K562 (cell line): Measurements from ENCODE around the gene ATXN10. TPM values are rescaled to one million over a fixed set of nuclear protein-coding genes. Genes with fewer than 3 reads are reported as not detected.
"Not testable (repeated sequence)": the region's sequence is repeated elsewhere in the genome, so short reads cannot be mapped to it uniquely, and the experiment has no call there.

Experiments used
- ATAC-seq: fragments of 200-7000 bp; cut with Tn5 transposase; 3 replicates; pipeline ENCODE4 v1.9.1; 2020; ENCODE audit warnings: moderate library complexity
- BruUV-seq: library from RNA; stranded (reverse); fragments of 400-500 nt; replicated peaks from 2 replicates; lab custom pipeline; 2021; lab: Mats Ljungman, UMichigan
- CTCF ChIA-PET: fragments of 300-600 bp; formaldehyde crosslinking; extraction: SDS; loops from one replicate; lab custom pipeline; 2021; ENCODE audit warnings: low intra/inter-chr PET ratio; lab: Yijun Ruan, JAX
- POLR2A ChIA-PET: fragments of 300-600, 350-650 bp; sonication (Branson Sonifier 250); formaldehyde crosslinking; extraction: SDS; loops from one replicate; lab custom pipeline; 2021; ENCODE audit warnings: antibody characterized with exemption, inconsistent platforms; lab: Yijun Ruan, JAX
- DNase-seq, 4 experiments: peaks; one replicate each; pipeline versions ENCODE4 v3.0.0 to v3.0.0-alpha.2; 2011 to 2018; ENCODE audit warnings: low spot score in 3 of 4, mixed read lengths in 3 of 4; ENCODE audit errors: extremely low read depth in 1 of 4
- FAIRE-seq: peaks from 2 replicates; lab custom pipeline; 2011; peaks lifted over from hg19 to GRCh38; lab: Jason Lieb, UNC
- H2AFZ ChIP-seq: 2 replicates; pipeline ENCODE4 v1.6.0; 2011; ENCODE audit warnings: low read depth, low read length, control low read depth, inconsistent platforms
- H3K27ac ChIP-seq: fragments of 200-600 bp; 3 replicates; pipeline ENCODE4 v1.8.0; 2011; ENCODE audit warnings: low read depth, mild to moderate bottlenecking, control low read depth, inconsistent platforms, low read length, moderate library complexity, mixed read lengths; ENCODE audit errors: extremely low read depth
- H3K27me3 ChIP-seq, 2 experiments: fragments of 300-600 bp in 1 of 2; 2 replicates in 1 of 2; 3 replicates in 1 of 2; pipeline versions ENCODE4 v1.6.0 to v1.8.0; 2011; ENCODE audit warnings: inconsistent platforms in 2 of 2, low read length in 2 of 2, mild to moderate bottlenecking in 1 of 2, mixed read lengths in 1 of 2, moderate library complexity in 1 of 2; ENCODE audit not compliant: control insufficient read depth in 2 of 2, insufficient read depth in 2 of 2
- H3K36me3 ChIP-seq: fragments of 300-600 bp; 3 replicates; pipeline ENCODE4 v1.8.0; 2011; ENCODE audit warnings: mild to moderate bottlenecking, low read length, inconsistent platforms; ENCODE audit not compliant: control insufficient read depth, insufficient read depth
- H3K4me1 ChIP-seq, 2 experiments: fragments of 200-600 bp in 1 of 2; replicated peaks in 1 of 2; 2 replicates in 1 of 2; 3 replicates in 1 of 2; pipeline versions ENCODE4 v1.5.1 to v1.8.0; 2011; ENCODE audit warnings: inconsistent platforms in 2 of 2, low read length in 2 of 2, mild to moderate bottlenecking in 1 of 2, mixed read lengths in 1 of 2, moderate library complexity in 1 of 2; ENCODE audit not compliant: control insufficient read depth in 2 of 2, insufficient read depth in 2 of 2
- H3K4me2 ChIP-seq: 2 replicates; pipeline ENCODE4 v1.6.1; 2011; ENCODE audit warnings: low read length, control low read depth, inconsistent platforms, mixed read lengths; ENCODE audit not compliant: insufficient read depth
- H3K4me3 ChIP-seq: fragments of 200-600 bp; sonication (generic), shearing (Covaris generic); 2 replicates; pipeline ENCODE4 v1.5.1; 2016; ENCODE audit warnings: control low read depth, inconsistent platforms
- H3K79me2 ChIP-seq: fragments of 200-600 bp; 3 replicates; pipeline ENCODE4 v1.8.0; 2011; ENCODE audit warnings: low read length, inconsistent platforms; ENCODE audit not compliant: control insufficient read depth, insufficient read depth
- H3K9ac ChIP-seq, 2 experiments: 2 replicates each; pipeline versions ENCODE4 v1.6.0 to v1.6.1; 2011; ENCODE audit warnings: low read depth in 2 of 2, low read length in 2 of 2, control low read depth in 1 of 2, inconsistent platforms in 1 of 2, mild to moderate bottlenecking in 1 of 2, mixed read lengths in 1 of 2; ENCODE audit not compliant: insufficient read depth in 1 of 2
- H3K9me1 ChIP-seq: one replicate; pipeline ENCODE4 v1.6.0; 2011; ENCODE audit warnings: inconsistent platforms, mild to moderate bottlenecking, low read length, moderate library complexity; ENCODE audit not compliant: control insufficient read depth, insufficient read depth
- H3K9me3 ChIP-seq: replicated peaks from 2 replicates; pipeline ENCODE4 v1.5.1; 2011; ENCODE audit warnings: low read depth, low read length, inconsistent platforms; ENCODE audit not compliant: control insufficient read depth, insufficient read depth
- H4K20me1 ChIP-seq: replicated peaks from 2 replicates; pipeline ENCODE4 v1.6.1; 2011; ENCODE audit warnings: low read length, inconsistent platforms, mixed read lengths; ENCODE audit not compliant: control insufficient read depth, insufficient read depth
- CBX3 ChIP-seq, 2 experiments: IDR thresholded peaks; 1 replicate in 1 of 2; 2 replicates in 1 of 2; pipeline ENCODE4 v1.6.1; 2012; ENCODE audit warnings: inconsistent platforms in 2 of 2, low read length in 2 of 2, borderline replicate concordance in 1 of 2, control low read depth in 1 of 2
- CBX5 ChIP-seq: IDR thresholded peaks from 2 replicates; pipeline ENCODE4 v1.6.1; 2014; ENCODE audit warnings: low read depth, borderline replicate concordance
- TRIM24 ChIP-seq, 2 experiments: fragments of 450-650 bp; IDR thresholded peaks; 2 replicates each; pipeline ENCODE4 v1.6.1; 2016
- WGBS: fragments of 100-300 bp; shearing (Covaris generic); methylation state at CpG from one replicate; pipeline ENCODE4 v1.1.6; 2016; ENCODE audit warnings: low coverage, mixed read lengths; ENCODE audit not compliant: insufficient coverage; ENCODE audit errors: missing lambda C conversion rate; 5-methylcytosine and 5-hydroxymethylcytosine counted together
- in situ Hi-C: fragments of 300-500 bp; cut with MboI; formaldehyde crosslinking; loops from 4 replicates; pipeline ENCODE4 v1.15.0; 2018; ENCODE audit warnings: inconsistent platforms, mixed read lengths
- intact Hi-C: fragments of 100-400 bp; cut with micrococcal nuclease; formaldehyde crosslinking; loops from 2 replicates; pipeline ENCODE4 v1.14.2; 2022
- polyA plus RNA-seq, 8 experiments: library from polyadenylated mRNA; depleted of rRNA in 4 of 8; stranded (reverse) in 5 of 8; unstranded in 3 of 8; fragments of >200 nt; fragmentation: Nextera tagmentation in 2 of 8; fragmentation: Illumina TruSeq in 1 of 8; extraction: Ambion mirVana in 2 of 8; extraction: Trizol in 1 of 8; gene quantifications; 2 replicates each; pipeline versions ENCODE4 v1.2.1 to v1.2.3, GENCODE V29; 2011 to 2014; ENCODE audit warnings: inconsistent platforms in 1 of 8, missing spikeins in 1 of 8
- total RNA-seq, 7 experiments: library from RNA; depleted of rRNA in 6 of 7; stranded (reverse); fragments of >200 nt in 6 of 7; fragmentation: Illumina TruSeq in 2 of 7; extraction: Trizol in 2 of 7; gene quantifications; 2 replicates each; pipeline versions ENCODE4 v1.2.1 to v1.2.3, GENCODE V29; 2011 to 2021; ENCODE audit warnings: low replicate concordance in 1 of 7
- TF ChIP-seq, protein P1 (sequence below): sonication (generic); formaldehyde crosslinking; IDR thresholded peaks from 2 replicates; pipeline ENCODE4 v1.8.1; 2023; ENCODE audit warnings: mild to moderate bottlenecking, missing genetic modification reagents
- TF ChIP-seq, protein P2 (sequence below): fragments of 450-650 bp; IDR thresholded peaks from 2 replicates; pipeline ENCODE4 v1.6.1; 2018; ENCODE audit warnings: mild to moderate bottlenecking, low read depth; ENCODE audit not compliant: partially characterized antibody

ATXN10 gene
- total and polyA plus RNA-seq, 9 of the 15 experiments (the other 6 are each of a cell fraction or from before 2014, with no cell fraction given): 11.5 to 190 (median 33.6) TPM

DNA sequence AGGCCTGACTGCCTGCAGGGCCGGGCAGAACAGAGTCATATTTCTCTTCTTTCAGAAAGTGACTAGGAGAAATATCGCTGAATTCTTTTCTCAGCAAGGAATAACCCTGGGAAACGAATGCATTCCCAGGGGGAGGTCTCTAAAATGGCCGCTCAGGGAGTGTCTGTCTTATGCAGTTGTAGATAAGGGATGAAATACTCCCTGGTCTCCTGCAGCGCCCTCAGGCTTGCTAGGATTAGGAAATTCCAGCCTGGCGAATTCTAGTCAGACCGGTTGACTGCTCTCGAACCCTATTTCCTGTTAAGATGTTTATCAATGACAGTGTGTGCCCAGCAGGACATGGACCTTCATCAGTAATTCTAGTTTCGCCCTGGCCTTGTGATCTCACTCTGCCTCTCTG is 124.4 kb downstream of the ATXN10 start:
- H3K36me3 ChIP-seq, H4K20me1 ChIP-seq, H3K4me2 ChIP-seq, H3K9me3 ChIP-seq, H2AFZ ChIP-seq, POLR2A ChIA-PET, H3K4me3 ChIP-seq, H3K27me3 ChIP-seq, in situ Hi-C loops, H3K4me1 ChIP-seq, H3K27ac ChIP-seq, H3K9ac ChIP-seq, ATAC-seq, FAIRE-seq, H3K79me2 ChIP-seq, intact Hi-C loops, H3K9me1 ChIP-seq, CTCF ChIA-PET, BruUV-seq: not testable (repeated sequence)
- WGBS: 95% methylated on average over 7 of the region's 9 CpGs
- DNase-seq: peak in 1 of 4 experiments; percentile 2
- TF ChIP-seq TRIM24 (IDR thresholded peaks at IDR 0.05) (0 out of 4 replicates have a peak, but pooled peaks of 1 of the 2 experiments have one; percentile 22), CBX5 (peak; percentile 78), CBX3 (IDR thresholded peaks at IDR 0.05; ENCODE audit: borderline replicate concordance in 1 of 2, low read length in 2 of 2) (peak in 1 of 2 experiments; percentile 67; a peak in 1 of 3 replicates)
- TF ChIP-seq, protein P1, sequence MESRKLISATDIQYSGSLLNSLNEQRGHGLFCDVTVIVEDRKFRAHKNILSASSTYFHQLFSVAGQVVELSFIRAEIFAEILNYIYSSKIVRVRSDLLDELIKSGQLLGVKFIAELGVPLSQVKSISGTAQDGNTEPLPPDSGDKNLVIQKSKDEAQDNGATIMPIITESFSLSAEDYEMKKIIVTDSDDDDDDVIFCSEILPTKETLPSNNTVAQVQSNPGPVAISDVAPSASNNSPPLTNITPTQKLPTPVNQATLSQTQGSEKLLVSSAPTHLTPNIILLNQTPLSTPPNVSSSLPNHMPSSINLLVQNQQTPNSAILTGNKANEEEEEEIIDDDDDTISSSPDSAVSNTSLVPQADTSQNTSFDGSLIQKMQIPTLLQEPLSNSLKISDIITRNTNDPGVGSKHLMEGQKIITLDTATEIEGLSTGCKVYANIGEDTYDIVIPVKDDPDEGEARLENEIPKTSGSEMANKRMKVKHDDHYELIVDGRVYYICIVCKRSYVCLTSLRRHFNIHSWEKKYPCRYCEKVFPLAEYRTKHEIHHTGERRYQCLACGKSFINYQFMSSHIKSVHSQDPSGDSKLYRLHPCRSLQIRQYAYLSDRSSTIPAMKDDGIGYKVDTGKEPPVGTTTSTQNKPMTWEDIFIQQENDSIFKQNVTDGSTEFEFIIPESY: peak; percentile 58; the same call in 1 of the 2 replicates
- TF ChIP-seq, protein P2, sequence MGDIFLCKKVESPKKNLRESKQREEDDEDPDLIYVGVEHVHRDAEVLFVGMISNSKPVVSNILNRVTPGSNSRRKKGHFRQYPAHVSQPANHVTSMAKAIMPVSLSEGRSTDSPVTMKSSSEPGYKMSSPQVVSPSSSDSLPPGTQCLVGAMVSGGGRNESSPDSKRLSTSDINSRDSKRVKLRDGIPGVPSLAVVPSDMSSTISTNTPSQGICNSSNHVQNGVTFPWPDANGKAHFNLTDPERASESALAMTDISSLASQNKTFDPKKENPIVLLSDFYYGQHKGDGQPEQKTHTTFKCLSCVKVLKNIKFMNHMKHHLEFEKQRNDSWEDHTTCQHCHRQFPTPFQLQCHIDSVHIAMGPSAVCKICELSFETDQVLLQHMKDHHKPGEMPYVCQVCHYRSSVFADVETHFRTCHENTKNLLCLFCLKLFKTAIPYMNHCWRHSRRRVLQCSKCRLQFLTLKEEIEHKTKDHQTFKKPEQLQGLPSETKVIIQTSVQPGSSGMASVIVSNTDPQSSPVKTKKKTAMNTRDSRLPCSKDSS: peak; percentile 39
